Measurements from ENCODE around the gene TMEM207.

- TF ChIP-seq GATA2 (IDR thresholded peaks at IDR 0.05; ENCODE audit: low read depth, low read length) (no peak), GATA3 (IDR thresholded peaks at IDR 0.05; ENCODE audit: low read depth, low read length) (no peak)
Observed at GRCh38 chr3:190494907-190495306, 45.2 kb upstream of the TMEM207 start.

Data from SH-SY5Y (cell line).